Iris pigment epithelial cell (primary cell): Measurements from ENCODE around the gene ZNF850.
A peak's percentile ranks its signal among the peaks of the same experiment; 100 is the strongest.

ENCODE experiments used
- DNase-seq: peaks from one replicate; pipeline ENCODE4 v3.0.0-alpha.2; 2011; ENCODE audit warnings: low read depth

The ZNF850 gene

GRCh38 chr19:36688058-36688457 lies 84.5 kb downstream of the ZNF850 start:
- no peak for DNase-seq

DNA sequence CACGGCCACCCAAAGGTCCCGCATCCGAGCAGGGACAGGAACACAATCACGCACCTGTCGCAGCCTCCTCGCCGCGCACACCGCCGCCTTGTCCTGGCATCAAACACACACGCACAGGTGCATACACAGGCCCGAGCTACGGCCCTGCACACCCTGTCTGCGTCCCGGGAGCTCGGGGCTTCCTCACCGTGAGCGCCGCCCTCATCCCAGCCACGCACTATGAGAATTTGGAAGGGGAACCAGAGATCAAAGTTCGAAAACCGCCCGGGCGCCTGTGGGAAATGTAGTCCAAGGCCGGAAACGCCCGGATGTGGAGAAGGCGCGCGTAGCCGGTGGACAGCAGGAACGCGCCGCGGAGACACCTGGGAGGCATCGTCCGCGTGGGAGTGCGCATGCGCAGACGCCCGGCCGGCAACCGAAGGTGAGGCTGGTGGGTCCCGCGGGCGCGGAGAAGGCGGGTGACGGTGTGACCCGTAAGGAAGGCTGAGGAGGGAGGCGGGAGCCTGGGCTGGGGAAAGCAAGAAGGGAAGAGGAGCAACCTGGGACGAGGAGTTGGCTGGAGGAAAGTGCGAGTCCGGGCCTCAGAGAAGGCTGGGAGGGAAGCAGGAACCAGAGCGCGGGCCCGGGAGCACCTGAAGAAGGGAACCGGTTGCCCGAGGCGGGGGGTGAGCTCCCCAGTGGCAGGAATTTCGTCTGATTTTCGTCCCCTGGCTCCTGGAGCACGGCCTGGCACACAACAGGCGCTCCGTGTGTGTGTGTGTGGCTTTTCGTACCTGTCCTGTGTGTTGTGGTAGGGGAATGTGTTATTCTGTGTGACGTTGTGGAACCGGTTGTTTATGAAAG lies 85.2 kb downstream of the ZNF850 start, which contains the start of gene ZNF567:
TSS of gene ZNF567 (plus strand) at position 399 of the 843 bp plus-strand sequence. CDS start 7,256 bp downstream, outside the sequence.
- peak; percentile 93 for DNase-seq

DNA sequence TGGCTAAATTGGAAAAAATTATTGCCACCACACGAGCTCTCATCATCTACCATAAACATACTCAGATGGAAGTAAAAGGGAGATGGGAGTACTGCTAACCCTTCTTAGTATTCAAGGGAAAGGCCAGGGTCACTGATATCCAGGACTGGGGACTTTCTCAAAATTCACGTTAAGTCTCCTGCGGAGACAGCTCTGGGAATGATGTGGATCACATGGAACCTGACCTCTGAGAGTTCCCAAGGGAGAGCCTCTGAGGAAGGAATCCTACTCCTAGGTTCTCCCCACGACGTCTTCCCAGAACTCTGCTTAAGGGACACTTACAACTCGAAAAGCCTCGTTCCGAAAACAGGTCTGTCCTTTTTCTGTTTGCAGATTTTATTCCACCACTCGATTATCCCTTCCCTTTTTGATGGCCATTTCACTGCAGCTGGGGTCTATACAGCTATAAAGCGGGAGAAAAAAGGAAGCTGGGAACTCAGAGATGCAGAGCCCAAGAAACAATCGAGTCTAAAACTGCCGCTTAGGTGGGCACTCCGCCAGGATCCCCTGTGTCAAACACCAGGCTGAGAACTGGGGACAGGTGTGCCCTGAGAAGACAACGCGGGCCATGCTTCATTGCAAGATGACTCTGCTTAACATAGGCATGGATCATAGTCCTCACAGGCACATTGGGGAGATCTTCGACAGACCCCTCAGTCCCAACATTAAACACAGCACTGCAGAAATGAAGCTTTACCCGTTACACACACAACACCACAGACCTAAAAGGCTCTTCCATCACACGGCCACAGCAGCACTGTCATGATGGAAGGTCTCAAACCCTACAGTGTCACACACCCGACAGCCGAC lies 86.0 kb downstream of the ZNF850 start:
- DNase-seq: peak; percentile 20

- DNase-seq: no peak
These were observed 86.8 kb downstream of the ZNF850 start for GRCh38 chr19:36685835-36686234.

DNA sequence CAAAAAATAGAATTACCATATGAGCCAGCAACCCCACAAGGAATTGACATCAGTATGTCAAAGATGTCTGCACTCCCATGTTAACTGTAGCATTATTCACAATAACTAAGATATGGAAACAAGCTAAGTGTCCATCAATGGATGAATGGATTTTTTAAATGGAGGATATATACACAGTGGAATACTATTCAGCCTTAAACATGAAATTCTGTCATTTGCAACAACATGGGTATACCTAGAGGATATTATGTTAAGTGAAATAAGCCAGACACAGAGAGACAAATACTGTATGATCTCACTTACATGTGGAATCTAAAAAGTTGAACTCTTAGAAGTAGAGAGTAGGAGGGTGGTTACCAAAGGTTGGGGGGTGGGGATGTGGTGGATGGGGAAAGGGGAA lies 93.2 kb downstream of the ZNF850 start:
- DNase-seq: no peak

DNA sequence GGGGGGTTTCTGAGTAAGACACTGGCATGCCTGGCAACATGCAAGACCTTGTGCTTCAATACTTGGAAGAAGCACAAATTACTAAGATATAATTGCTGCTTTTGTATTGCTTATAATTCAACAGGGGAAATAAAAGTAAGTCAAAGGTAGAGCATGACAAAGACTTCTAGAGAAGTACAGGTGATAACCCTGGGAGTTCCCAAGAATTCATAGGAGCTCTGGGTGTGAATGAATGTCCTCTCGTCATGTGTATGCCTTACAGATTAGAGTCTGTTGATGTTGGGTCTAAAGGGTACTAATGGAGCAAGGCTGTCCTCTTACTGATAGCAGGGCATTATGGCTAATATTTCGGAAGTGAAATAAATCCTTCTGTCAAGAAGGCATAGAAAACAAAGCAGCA lies 98.4 kb downstream of the ZNF850 start:
- DNase-seq: no peak

DNA sequence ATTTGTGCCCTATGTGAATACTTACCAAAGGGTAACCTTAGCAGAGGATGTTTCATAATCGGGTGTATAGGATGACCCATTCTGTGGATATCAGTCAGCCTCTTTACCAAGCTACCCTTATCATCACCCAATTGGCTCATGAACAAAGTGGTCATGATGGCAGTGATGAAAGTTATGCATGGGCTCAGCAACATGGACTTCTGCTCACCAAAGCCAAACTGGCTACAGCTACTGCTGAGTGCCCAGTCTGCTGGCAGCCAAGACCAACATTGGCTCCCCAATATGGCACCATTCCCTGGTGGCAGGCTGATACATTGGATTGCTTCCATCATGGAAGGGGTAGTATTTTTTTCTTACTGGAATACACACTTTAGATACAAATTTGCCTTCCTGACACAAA lies 100.2 kb downstream of the ZNF850 start:
- DNase-seq: no peak

GRCh38 chr19:36668646-36669045 lies 104.0 kb downstream of the ZNF850 start:
- DNase-seq: no peak

DNA sequence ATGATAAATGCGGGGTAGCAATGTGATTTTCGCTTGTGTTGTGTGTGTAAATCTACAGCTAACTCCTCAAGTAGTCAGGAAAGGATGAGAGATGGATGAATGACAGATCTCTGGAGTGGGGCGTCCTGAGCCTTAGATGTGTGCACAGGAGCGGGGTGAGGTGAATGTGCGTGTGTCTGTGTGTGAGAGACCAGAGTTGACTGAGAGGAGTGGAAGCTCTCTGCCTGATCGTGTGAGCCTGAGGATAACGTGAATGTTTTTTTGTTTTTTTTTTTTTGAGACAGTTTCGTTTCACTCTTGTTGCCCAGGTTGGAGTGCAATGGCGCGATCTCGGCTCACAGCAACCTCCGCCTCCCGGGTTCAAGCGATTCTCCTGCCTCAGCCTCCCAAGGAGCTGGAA lies 106.8 kb downstream of the ZNF850 start:
- no peak for DNase-seq
